C4-2B (cell line): ENCODE data around the gene NDEL1.

Source experiments
- CTCF ChIP-seq: fragments of 450-650 bp; conservative IDR thresholded peaks from 2 replicates; pipeline ENCODE4 v1.5.1; 2017; ENCODE audit warnings: mild to moderate bottlenecking
- ZFX ChIP-seq: fragments of 450-650 bp; IDR thresholded peaks from 2 replicates; pipeline ENCODE4 v1.6.1; 2017

GRCh38 chr17:8488491-8488890 is 52.8 kb downstream of the NDEL1 start:
- no peak for TF ChIP-seq CTCF
- TF ChIP-seq ZFX: no peak
